Activated CD4-positive, CD25-positive, alpha-beta regulatory T cell treated with anti-CD3 and anti-CD28 coated beads, Interleukin-2, amount 50 U/mL, for 72 hours (primary cell): Measurements from ENCODE around the gene RPS6KA5.
"Not testable (repeated sequence)": the region's sequence is repeated elsewhere in the genome, so short reads cannot be mapped to it uniquely, and the experiment has no call there.

Experiments used
- DNase-seq: peaks from one replicate; pipeline ENCODE4 v3.0.0; 2021

RPS6KA5 gene

DNA sequence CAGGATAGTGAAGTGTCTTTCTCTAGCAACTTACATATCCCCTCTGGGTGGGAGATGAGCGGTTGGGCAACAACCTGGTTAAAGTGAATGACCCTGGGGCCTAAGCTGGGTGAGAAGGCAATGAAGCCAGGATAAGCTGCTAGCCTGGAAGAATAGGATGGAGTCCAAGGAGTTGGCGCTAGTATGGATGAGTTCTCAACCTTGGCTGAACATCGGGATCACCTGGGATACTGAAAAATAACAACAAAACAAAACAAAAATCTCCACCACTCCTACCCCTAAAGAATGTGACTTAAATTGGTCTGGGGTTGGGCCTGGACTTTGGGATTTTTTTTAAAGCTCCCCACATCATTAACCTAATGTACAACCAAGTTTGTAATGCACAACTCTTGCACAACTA, 4.8 kb upstream of the RPS6KA5 start:
- DNase-seq = no peak

DNA sequence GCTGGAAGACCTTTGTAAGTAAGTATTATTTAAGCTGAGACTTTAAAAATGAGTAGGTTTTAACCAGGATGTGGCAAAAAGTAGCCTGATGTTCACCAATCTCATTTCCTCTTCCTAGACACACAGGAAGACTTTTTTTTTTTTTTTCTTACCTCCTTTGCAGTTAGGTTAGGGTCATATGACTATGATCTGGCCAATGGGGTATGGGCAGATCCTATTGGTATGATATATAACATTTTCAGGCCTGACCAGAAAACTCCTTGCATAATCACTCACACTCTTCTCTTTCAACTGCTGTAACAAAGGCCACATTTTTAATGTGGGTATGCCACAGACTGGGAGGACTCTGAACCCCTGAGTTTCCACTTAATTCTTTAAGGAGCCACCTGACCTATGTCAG, 2.7 kb upstream of the RPS6KA5 start:
- no peak for DNase-seq

DNA sequence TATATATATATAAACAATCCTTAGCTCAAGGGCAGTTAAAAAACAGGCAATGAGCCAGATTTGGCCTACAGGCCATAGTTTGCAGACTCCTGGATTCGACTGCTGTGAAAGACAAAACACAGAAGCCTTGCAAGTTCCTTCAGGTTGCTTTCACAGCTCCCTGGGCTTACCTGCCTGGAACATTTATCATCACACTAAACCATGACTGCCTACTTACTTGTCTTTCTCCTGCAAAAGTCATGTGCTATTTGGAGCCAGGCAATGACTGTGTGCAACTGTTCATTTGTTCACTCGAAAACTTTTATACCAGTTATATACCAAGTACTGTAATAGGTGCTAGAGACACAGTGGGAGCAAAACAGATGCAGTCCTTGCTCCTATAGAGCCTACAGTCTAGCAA, 2.2 kb upstream of the RPS6KA5 start:
- no peak for DNase-seq

DNA sequence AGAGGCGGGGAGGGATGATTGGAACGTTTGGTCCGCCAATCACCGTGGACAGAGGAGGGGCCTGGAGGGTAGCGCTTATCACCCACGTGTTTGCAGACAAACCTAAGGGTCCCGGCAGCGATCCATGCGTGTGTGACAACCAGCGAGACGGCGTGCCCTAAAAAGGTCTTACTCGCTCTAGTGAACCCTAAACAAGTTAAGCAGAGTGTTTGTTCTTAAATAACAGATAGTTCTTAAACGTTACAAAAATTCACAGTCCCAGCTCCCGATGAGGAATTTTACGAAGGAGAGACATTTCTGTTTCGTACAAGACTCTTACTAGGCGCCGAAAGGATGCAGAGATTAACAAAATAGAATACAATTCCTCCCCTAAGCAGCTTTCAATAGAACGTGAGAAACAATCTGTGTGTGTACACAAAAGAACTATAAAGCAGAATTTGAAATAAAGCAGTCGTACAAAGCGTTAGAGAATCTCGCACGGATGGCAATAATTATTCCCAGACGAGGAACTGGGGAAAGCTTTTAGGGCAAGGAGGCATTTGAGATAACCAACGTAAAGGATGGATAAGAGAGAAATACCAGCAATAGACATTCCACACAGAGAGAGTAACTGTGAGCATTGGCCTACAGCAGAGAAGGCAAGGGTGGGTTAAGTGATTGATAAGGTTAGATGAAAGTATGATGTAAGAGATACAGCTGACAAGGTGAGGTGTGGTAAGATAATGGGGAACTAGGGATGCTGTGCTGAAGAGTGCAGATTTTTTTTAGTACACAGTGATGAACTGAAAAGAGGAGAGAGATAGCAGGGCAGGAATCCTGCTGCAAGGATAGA, 831 bp upstream of the RPS6KA5 start:
- DNase-seq = no peak

DNA sequence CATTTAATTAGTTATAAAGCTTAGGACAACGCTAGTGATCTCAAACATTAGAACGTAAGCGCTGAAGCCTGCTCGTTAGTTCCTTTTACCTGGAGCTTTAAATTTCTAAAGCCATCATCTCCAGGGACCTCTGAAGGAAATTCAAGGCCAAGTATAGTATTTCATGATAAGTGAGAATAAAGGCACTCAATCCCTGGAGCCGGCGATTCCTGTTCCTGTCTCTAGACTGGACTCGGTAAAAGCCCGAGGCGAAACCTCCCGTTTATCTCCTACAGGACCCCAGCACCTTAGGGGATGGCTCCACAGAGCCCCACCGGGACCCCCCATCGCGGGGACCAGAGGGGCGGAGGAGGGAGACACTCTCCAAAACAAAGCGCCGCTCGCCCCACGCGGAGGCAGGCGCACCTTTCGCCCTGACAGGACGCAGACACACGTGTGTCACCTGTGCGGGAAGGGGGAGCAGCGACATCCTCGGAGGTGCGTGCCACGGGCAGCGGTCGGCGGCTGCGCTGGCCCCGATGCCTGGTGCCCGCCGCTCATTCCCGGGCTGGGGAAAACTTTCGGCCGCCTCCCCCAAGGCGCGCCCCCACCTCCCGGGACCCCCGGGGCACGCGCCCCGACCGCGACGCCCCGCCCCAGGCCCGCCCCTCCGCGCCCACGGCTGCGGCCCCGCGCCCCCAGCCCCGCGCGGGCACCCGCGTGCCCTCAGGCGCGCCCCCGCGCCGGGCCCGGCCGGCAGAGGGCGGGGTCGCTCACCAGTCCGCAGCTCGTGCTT, 678 bp downstream of the RPS6KA5 start:
- DNase-seq = peak; percentile 68

DNA sequence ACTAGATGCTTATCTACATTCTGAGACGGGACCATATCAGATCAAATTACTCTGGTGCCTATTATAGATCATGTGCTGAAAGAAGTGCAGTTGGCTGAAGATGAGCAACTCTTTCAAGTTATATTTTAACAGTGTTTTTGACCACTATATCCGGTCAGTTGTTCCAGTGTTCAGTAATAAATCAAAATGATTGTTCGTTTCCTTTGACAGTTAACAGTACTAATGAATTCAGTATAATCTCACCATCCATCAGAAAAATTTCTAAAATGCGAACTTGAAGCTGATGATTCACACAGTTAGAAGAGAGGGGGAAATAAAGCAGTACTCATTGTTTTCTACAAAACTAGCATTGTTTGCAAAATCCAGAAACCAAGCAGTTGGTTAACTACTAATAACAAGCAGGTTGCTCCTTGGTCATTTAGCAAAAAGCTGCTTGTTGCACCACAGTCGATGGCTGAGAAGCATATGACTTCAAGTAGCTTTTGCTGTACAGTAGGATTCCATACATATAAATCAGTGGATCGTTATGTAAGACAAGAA, 2.3 kb downstream of the RPS6KA5 start:
- no peak for DNase-seq

DNA sequence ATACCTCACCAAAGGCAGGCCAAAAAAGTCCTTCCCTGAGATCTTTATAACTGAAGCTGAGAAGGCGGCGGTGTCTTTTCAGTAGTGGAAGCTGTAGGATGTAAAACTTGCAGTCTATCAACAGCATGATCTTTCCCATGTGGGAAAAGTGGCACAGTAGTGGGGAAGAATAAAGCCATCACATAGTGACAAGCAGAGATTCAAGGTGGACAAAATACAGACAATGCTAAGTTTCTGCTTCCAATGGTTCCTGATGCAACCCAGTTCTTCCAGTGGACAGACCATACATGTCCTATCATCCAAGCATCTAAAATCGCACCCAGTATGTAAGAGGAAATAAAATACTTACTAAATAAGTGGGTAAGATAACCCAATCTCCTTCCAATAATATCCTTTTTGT, 4.1 kb downstream of the RPS6KA5 start:
- DNase-seq = no peak

DNA sequence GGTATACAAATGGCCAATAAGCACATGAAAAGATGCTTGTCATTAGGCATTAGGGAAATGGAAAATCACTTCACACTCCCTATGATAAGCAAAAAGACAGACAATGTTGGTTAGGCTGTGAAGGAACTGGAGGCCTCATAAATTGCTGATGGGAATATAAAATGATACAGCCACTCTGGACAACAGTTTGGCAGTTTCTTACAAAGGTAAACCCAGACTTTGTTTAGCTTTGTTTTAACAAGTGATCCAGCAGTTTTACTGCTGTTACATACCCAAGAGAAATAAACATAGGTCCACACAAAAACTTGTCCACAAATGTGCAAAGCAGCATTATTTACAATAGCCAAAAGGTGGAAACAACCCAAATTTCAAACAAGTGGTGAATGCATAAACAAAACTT, 5.4 kb downstream of the RPS6KA5 start:
- no peak for DNase-seq

DNA sequence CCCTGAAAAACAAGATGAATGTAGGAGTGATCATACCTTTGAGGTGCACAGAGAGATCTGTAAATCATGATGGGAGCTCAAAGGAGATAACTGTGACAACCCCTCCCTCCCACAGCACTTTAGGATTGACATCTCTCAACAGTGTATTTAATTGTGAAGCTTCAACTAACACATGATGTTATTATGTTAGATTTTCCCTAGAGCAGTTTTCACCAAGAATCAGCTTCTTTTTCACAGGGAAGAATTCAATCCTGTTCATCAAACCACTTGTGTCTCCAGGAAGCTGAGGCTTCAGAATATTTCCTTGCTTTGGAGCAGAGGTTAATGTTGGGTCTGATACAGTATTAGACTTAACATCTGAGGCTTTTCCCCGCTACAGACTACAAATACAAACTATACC, 11.8 kb downstream of the RPS6KA5 start:
- no peak for DNase-seq

DNA sequence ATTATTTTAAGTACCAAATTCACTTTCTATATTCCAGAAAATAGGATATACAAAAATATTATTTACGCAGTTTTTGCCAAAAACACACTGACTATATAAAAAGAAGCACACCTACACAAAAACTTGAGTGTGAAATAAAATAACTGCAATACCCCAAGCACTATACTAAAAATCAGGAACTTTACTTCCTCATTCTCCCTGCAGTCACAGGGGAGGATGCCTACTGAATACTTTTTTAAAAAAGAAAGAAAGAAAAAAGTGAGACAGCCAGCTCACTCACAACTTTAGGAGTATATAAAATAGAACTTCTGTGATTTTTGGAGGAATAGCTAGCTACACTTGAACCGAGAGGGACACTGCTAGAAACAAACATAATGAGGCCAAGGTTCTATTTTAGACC, 12.2 kb downstream of the RPS6KA5 start:
- DNase-seq = no peak

DNA sequence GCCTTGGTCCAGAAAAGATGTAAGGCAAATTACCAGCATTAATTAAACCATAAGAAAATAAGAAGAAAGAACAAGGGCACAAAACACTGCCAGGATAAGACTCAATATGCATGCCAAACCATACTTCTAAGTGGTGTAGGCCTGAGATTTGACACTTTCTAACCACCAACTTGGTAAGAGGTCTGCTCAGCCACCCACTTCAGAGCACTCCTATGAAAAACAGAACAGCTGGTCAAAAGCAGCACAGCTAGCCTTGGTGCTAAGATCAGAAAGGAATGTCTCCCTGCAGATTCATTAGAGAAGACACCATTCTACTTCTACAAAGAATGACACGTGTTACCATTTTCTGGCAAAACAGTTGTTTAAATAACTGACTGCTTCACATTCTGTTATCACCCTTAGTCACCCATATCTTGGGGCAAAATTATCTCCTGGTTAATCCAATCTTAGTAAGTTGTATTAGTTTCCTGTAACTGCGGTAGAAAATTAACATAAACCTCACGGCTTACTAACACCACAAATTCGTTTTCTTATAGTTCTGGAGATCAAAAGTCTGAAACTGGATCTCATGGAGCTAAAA, 13.2 kb downstream of the RPS6KA5 start:
- no peak for DNase-seq

DNA sequence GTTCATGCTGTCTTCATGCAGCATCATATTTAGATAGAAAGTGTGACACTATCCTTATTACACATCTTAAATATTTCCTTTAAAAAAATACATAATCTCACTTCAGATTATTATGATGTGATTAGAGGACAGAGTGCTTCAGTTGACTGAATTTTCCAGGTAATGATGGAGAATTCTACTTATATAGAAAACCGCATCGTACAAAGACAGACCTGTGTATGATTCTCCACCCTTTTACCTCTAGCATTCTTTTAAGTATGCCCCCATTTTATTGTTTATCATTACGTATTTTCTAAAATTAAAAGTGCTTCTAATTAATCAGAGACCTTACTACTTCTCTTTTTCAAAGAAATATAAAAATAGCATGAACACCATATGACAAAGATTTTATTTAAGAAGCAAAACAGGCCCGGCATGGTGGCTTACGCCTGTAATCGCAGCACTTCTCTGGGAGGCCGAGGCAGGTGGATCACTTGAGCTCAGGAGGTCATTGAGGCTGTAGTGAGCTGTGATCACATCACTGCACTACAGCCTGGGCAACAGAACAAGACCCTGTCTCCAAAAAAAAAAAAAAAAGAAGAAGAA, 13.9 kb downstream of the RPS6KA5 start:
- no peak for DNase-seq

DNA sequence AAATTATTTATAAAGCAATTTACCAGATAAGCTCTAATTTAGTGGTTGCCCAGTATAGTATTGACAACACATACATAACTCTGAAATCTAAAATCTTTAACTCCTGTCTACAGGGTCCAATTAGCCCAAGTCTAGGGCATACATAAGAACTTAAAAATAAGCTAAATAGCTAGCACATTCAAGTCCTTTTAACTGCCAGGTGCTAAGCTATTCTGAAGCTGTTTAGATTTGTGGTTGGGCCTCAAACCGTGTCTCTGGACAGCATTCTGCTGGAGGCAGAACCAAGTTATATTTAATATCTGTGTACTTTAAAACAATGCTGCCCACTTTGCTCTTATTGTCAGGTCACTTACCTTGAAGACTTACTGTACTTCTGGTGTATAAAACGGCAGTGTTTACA, 19.0 kb downstream of the RPS6KA5 start:
- DNase-seq = no peak

DNA sequence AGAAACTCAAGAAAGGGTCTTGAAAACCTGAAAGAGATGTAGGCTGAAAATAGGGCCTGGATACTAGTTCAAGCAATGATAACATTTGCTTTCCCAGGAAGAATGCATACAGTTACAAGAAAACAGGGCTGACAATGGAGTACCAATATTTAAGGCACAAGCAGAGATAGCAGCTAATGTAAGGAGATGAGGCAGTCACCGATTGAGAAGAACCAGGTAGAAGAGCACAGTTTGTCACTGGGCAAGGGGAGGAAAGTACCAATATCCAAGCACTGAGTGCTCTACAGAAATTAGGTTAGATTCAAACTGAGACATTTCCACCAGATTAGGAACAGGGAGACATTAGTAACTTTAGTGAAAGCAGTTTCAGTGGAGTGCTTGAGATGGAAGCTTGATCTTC, 19.9 kb downstream of the RPS6KA5 start:
- no peak for DNase-seq

DNA sequence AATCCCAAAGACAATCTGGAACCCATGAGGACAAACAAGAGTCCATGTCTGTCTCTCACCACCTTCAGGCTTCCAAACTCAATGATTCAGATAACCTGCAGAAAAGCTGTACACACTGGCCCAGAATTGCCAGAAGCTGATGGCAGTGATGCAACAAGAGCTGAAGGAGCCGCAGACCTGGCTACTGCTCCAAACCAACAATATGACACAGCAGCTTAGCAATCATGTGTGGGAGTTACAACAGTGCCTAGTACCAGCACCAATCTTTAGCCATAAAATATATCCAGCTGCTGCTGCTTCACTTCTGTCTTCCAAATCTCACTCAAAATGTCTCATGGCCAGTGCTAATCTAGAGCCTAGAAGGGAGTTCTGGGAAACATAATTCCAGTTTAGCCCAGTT, 22.0 kb downstream of the RPS6KA5 start:
- no peak for DNase-seq

DNA sequence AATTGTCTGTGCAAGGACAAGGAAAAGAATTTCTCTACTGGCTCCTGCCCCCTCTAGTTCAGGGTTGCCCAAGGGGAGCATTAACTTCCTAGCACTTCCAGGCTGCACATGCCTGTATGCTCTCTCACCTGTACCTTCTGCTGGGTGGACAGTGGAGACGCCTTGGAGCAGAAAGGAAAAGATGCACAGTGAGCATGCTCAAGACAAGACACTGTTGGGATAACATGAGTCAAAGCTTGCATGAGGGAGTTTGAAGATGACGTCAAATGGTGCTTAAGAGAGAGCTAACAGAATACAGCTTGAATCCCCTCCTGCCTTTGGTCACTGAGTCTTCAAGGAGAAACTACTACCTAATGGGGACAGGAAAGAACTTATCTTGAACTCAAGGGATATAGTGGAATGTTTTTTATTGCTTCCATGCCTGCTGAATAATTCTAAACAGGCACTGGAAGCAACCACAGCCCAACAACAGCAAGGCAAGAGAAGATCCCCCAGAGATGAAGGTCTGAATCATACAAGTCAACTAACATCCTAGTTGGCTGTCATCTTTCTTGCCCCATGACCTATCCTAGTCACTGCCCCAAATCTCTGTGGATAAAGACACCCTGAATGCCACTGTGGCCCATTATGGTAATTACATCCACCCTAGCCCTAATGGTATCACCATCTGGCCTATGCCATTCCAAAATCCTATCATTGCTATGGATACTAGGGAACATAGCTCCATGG, 23.5 kb downstream of the RPS6KA5 start:
- DNase-seq = no peak

DNA sequence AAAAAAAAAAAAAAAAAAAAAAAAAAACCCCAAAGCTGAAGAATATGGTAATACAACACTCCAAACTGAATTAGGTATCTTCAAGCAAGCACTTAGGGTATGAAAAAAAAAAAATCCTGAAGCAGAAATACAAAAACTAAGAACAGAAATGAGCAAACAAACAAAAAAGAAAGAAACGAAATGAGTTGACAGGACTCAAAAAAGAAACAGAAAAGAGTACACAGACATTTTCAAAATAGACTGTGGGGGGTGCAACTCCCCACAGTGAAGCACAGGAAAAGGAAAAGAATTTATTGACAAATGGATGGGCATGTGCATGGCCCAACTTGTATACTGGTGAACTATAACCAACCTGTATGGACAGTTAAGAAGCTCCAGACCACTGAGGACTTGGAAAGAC, 24.6 kb downstream of the RPS6KA5 start:
- DNase-seq = no peak

DNA sequence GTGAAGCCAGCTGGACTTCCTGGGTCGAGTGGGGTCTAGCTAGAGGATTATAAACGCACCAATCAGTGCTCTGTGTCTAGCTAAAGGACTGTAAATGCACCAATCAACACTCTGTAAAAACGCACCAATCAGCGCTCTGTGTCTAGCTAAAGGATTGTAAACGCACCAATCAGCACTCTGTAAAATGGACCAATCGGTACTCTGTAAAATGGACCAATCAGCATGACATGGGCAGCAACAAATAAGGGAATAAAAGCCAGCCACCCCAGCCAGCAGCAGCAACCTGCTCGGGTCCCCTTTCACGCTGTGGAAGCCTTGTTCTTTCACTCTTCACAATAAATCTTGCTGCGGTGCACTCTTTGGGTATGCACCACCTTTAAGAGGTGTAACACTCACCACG, 26.1 kb downstream of the RPS6KA5 start:
- DNase-seq = not testable (repeated sequence)

DNA sequence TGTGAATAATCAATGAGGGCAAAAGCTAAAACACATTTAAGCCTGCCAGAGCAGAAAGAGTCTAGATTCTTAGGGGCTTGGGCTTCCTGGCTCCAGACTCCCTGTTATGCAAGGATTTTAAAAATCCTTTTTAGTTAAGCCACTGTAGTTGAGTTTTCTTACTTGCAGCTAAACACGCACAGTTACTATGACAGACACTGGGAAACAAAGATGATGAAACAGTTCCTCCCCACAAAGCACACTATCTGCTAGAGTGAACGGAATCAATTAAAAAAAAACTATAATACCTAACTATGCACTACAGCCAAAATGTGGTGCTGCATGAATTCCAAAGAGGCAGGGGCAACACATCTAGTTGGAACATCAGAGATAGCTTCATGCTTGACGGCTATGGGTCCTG, 28.2 kb downstream of the RPS6KA5 start:
- DNase-seq = no peak

DNA sequence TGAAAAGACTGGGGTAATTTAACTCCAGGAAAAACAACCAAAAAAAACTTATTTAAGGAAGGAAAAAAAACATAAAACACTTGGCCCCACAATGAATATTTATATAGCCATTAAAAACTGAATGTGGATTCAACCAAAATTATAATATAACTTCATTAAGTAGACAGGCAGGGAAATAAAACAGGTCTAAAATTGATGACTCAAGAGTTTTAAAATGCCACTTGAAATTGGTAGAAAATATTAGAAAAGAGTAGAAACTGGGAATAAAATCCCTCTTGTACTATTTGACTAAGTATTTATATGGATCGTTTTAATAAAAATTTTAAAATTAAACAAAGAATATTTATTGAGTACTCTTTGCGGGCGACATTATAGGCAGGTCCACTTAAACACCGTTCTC, 28.8 kb downstream of the RPS6KA5 start:
- no peak for DNase-seq

DNA sequence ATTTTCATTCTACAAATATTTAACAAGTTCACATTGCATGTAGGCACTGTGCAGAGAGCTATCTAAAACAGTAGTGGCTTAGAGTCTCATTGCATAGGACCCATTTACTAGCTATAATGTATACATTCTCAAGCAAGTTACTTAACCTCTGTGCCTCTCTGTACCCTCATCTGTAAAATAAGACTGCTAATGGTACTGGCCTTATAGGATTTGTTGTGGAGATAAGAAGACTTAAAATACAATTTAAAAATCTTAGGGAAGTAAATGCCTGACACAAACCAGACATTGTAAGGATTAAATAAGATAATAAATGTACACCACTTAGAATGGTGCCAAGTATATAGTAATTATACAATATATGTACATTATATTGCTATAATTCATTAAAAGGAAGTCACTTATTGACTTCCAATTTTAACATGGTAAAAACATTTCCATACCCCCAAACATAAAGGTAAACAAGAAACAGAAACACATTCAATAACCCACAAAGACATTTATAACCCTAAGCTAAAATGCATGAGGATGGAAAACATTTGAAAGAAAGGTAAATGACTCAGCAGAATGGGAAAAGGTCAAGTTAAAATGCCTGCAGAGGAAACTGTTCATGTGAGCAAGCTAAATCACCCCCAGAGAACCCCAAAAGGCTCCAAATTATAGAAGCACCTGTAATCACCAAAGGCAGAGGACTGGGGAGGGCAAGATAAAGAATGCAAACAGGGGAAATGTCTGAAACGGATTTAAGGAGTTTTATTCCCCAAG, 30.8 kb downstream of the RPS6KA5 start:
- DNase-seq = no peak

DNA sequence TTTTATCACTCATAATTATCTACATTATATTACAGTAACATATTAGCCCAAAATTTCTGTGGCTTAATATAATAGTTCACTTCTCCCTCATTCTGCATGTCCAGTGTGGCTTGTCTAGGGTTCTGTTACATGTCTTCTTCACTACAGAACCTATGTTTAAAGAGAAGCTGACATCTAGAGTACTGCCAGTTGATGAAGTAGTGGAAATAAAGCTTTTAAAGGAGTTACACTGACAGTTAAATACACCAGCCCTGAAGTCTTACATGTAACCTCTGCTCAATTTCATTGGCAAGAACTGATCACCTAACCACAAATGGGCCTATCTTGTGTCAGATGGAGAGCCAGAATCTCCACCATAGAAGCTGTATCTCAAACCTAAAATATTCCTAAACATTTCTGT, 32.9 kb downstream of the RPS6KA5 start:
- no peak for DNase-seq
